Heart right ventricle (tissue), 16 donors: ENCODE data around the gene MAP2K5. TPM values are rescaled to one million over a fixed set of nuclear protein-coding genes. Genes with fewer than 3 reads are reported as not detected.

Experiments used
- ATAC-seq, 8 donors: fragments of 200-7000 bp; cut with Tn5 transposase; one replicate each; pipeline ENCODE4 v1.9.1; 2020; ENCODE audit warnings: mild to moderate bottlenecking in 8 of 8, moderate library complexity in 8 of 8, moderate number of reproducible peaks in 1 of 8
- DNase-seq, 2 donors: peaks; one replicate each; pipeline ENCODE4 v3.0.0-alpha.2; 2020
- H3K27ac ChIP-seq, 10 donors: fragments of 200-600 bp; sonication (generic) in 2 of 10; one replicate each; pipeline versions ENCODE4 v1.5.0 to v1.8.0; 2020 to 2022; ENCODE audit warnings: mild to moderate bottlenecking in 3 of 10
- H3K27me3 ChIP-seq, 7 donors: fragments of 200-600 bp; one replicate each; pipeline ENCODE4 v1.8.0; 2021 to 2022; ENCODE audit warnings: mild to moderate bottlenecking in 2 of 7
- H3K36me3 ChIP-seq, 9 donors: fragments of 200-600 bp; sonication (generic) in 1 of 9; one replicate each; pipeline versions ENCODE4 v1.5.0 to v1.8.0; 2020 to 2022; ENCODE audit warnings: mild to moderate bottlenecking in 2 of 9
- H3K4me1 ChIP-seq, 9 donors: fragments of 200-600 bp; sonication (generic) in 1 of 9; one replicate each; pipeline versions ENCODE4 v1.5.0 to v1.8.0; 2020 to 2022; ENCODE audit warnings: mild to moderate bottlenecking in 4 of 9
- H3K4me3 ChIP-seq, 10 donors: fragments of 200-600 bp; sonication (generic) in 2 of 10; one replicate each; pipeline versions ENCODE4 v1.5.0 to v1.8.0; 2020 to 2022; ENCODE audit warnings: mild to moderate bottlenecking in 7 of 10, moderate library complexity in 2 of 10
- H3K9me3 ChIP-seq, 11 donors: fragments of 200-600 bp in 10 of 11; sonication (generic) in 2 of 11; one replicate each; pipeline versions ENCODE4 v1.5.0 to v1.8.0; 2013 to 2022; ENCODE audit warnings: mild to moderate bottlenecking in 2 of 11, control low read depth in 1 of 11, moderate library complexity in 1 of 11
- WGBS, 2 donors: extraction: QIAGEN DNeasy Blood & Tissue Kit; methylation state at CpG; one replicate each; pipeline ENCODE4 v1.1.7; 2013; ENCODE audit warnings: inconsistent platforms in 1 of 2; 5-methylcytosine and 5-hydroxymethylcytosine counted together
- intact Hi-C, 10 donors: fragments of 100-400 bp; cut with DNase I; formaldehyde crosslinking; loops; one replicate each; pipeline versions ENCODE4 v1.11.1 to v1.14.2; 2022
- polyA plus RNA-seq, 2 donors: library from polyadenylated mRNA; stranded (reverse); fragments of 200-250 nt; gene quantifications; one replicate each; pipeline ENCODE4 v1.2.3, GENCODE V29; 2013
- total RNA-seq, 10 donors: library from RNA; stranded (reverse); fragmentation: NEBNext Ultra II Directional in 3 of 10; extraction: Animal tissue kit (Norgen Biotek cat#: 25700) in 3 of 10; gene quantifications; one replicate each; pipeline versions ENCODE4 v1.2.1 to v1.2.4, GENCODE V29; 2021 to 2023
- TF ChIP-seq, protein P1 (sequence below), 9 donors: fragments of 200-600 bp; sonication (generic) in 2 of 9; IDR thresholded peaks; one replicate each; pipeline versions ENCODE4 v1.5.0 to v1.8.0; 2021 to 2022; ENCODE audit warnings: antibody characterized with exemption in 9 of 9, mild to moderate bottlenecking in 5 of 9, moderate library complexity in 1 of 9
- donor health status: Arrhythmogenic right ventricular cardiomyopathy.
- donor health status: ischemic (EF 13 %, LVEDD 7.1; RV severe dilation, severe dysfunction).
- donor health status: healthy with polysubstance abuse.
- donor health status: DM: no; HTN: yes; CAD: no.
- donor health status: DM: no; HTN: no; CAD: no.
- donor health status: ischemic (EF 25% LVEDD 6.9; RV normal size, moderate dysfunction).
- donor health status: ischemic (EF 25% LVEDD 5.7; RV mildly dilated, moderate dysfunction).
- donor health status: healthy.
- donor health status: DM: yes; HTN: yes; CAD: no.
- donor health status: Ischemic cardiomyopathy.
- donor health status: ischemic (EF 35%, LVEDD 5.7; RV mildly dilated, moderate dysfunction).
- donor health status: nonischemic (EF 11% LVEDD 7.7; RV severe dilation, severe dysfunction).
- donor health status: DM: yes; HTN: yes; CAD: no.
- donor health status: PGD.
- donor health status: ischemic (EF 29% LVEDD 5.4; RV normal size, mild dysfunction).
- donor health status: nonischemic (EF 23%, LVEDD 6.1; RV moderate dilation, normal function).

Gene MAP2K5
- total and polyA plus RNA-seq, 12 donors: 7.7 to 34.3 (median 21.0) TPM

DNA sequence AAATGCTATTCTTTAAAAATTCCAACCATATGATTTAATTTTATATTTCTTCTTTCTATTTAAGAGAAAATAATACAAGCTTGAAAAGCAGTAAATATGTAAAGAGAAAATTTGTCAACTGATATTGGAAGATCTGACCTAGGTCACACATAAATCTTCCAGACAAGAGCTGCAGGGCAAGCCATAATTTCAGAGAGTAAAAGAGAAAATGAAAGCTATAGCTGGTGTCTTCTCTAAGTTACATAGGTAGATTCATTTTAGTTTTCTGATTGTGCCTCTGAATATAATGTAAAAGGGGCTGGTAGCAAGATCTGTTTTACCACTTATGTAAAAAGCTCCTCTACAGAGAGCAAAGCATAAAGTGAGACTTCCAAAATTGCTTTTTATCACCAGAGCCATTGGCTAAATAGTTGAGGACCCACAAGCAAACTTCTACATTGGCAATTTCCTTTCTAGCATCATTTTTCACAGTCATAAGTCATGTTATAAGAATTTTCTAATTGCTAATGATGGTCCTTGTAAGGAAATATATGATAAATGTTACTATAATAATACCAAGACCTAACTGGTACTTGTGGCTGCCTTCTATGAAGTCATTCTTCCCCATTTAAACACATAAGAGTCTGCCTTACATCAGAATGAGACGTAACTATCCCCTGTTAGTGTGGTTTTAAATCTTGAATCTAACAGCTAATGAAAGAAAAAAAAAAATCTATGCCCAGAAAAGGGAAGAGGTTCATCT lies 202.0 kb downstream of the MAP2K5 start:
- H3K9me3 ChIP-seq: no peaks in the 10 kb centered on the region
- TF ChIP-seq, protein P1, sequence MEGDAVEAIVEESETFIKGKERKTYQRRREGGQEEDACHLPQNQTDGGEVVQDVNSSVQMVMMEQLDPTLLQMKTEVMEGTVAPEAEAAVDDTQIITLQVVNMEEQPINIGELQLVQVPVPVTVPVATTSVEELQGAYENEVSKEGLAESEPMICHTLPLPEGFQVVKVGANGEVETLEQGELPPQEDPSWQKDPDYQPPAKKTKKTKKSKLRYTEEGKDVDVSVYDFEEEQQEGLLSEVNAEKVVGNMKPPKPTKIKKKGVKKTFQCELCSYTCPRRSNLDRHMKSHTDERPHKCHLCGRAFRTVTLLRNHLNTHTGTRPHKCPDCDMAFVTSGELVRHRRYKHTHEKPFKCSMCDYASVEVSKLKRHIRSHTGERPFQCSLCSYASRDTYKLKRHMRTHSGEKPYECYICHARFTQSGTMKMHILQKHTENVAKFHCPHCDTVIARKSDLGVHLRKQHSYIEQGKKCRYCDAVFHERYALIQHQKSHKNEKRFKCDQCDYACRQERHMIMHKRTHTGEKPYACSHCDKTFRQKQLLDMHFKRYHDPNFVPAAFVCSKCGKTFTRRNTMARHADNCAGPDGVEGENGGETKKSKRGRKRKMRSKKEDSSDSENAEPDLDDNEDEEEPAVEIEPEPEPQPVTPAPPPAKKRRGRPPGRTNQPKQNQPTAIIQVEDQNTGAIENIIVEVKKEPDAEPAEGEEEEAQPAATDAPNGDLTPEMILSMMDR (IDR thresholded peaks at IDR 0.05): no peak
- ATAC-seq: no peak
- peaks cover 0 to 30% (median 0%) of the 10 kb centered on the region in 9 donors for H3K4me1 ChIP-seq
- H3K36me3 ChIP-seq: peaks cover 0 to 12% (median 0%) of the 10 kb centered on the region in 9 donors
- no peak overlapping the region for H3K4me3 ChIP-seq
- DNase-seq: no peak
- intact Hi-C loops: no loop called here
- no peaks in the 10 kb centered on the region for H3K27me3 ChIP-seq
- no peak overlapping the region for H3K27ac ChIP-seq
- 79 to 93% methylated on average over 1 of the region's 1 CpG for WGBS, 2 donors

DNA sequence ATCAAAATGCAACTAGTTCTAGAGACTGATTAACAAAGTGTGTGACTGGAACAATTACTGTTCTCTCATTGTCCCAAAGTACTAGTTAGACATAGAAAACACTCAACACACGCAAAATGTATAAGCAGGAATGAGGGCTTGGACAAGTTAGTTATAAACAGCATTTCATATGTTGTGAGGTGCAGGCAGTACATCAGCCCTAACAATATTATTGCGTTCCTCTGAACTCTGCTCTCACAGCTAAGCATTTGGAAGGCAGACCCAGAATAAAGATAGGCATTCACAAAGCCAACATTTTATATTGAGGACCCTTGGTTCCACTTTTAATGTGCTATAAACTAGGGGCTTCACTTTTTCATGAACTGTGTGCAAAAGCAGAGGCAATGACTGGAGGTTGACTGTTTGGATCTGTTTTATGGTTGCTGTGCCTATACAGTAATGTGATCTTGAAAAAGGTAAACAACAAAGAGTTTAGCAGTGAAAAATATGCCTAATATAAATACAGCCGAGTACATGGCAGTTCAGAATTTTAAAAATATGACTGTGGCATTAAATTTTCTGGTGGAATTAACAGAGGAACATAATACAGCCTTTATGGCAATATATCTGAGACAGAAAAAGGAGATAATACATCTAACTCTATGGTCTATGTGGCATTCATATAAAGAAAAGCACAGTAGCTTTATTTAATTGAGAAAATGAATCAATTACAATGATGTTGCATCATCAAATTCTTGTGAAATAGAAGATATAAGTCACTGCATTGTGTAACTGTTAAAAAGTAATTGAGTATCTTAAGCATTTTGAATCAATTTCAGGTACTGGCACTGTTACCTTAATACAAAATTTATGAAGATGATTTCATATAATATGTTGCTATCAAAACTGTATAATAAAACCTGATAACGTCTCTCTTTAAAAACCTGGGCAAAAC lies 202.8 kb downstream of the MAP2K5 start:
- TF ChIP-seq, protein P1 (IDR thresholded peaks at IDR 0.05): no peak
- 93 to 95% methylated on average over 4 of the region's 4 CpGs for WGBS, 2 donors
- ATAC-seq (no peak), DNase-seq (no peak)
- no peaks in the 10 kb centered on the region for H3K9me3 ChIP-seq
- H3K36me3 ChIP-seq: peaks cover 0 to 12% (median 0%) of the 10 kb centered on the region in 9 donors
- peaks cover 0 to 30% (median 0%) of the 10 kb centered on the region in 9 donors for H3K4me1 ChIP-seq
- intact Hi-C loops: no loop called here
- no peaks in the 10 kb centered on the region for H3K27me3 ChIP-seq
- no peak overlapping the region for H3K4me3 ChIP-seq
- H3K27ac ChIP-seq: no peak overlapping the region

DNA sequence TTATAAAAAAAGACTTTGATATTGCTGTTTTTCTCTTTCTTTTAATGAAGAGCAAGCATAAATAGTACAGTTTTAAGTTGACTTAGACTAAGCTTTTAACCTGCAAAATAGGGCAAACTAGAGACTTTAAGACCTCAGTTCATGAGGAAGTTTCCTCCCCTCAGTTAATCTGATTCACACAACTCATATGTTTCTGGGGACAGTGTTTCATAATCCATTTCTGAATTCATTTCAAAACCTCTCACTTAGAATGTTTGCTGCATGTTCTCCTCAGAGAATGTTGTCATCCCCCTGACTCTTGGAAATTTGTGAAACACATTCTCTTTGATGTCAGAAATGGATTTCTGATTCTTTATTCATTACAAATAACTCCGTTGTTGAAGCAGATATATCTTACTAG lies 203.5 kb downstream of the MAP2K5 start:
- H3K4me3 ChIP-seq: no peak overlapping the region
- TF ChIP-seq, protein P1 (IDR thresholded peaks at IDR 0.05): no peak
- WGBS, 2 donors: 64 to 75% methylated on average over 1 of the region's 1 CpG
- intact Hi-C loops: no loop called here
- H3K4me1 ChIP-seq: peaks cover 0 to 30% (median 0%) of the 10 kb centered on the region in 9 donors
- H3K27ac ChIP-seq: no peak overlapping the region
- H3K36me3 ChIP-seq: peaks cover 0 to 12% (median 0%) of the 10 kb centered on the region in 9 donors
- H3K27me3 ChIP-seq: no peaks in the 10 kb centered on the region
- ATAC-seq (peak in 1 of 8 donors; percentile 58), DNase-seq (no peak)
- no peaks in the 10 kb centered on the region for H3K9me3 ChIP-seq

DNA sequence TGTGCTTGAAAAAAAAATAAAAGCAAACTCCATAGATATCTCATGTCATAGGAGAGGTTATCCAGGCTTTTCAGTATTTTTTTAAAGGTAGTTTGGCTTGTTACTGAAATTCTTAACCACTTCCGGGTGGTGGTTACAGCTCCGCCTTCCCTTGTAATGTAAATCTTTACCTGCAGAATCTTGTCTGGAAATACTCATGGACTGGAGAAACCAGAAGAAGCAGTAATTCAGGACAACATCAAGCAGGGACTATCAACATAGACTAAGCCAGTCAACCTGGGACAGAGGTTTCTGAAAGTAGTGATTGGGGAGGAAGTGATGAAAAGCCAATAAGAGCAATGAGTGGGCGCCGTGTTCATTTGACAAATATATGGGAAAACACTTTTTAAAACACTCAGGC lies 203.9 kb downstream of the MAP2K5 start:
- peaks cover 0 to 12% (median 0%) of the 10 kb centered on the region in 9 donors for H3K36me3 ChIP-seq
- no peak for DNase-seq
- 89 to 91% methylated on average over 4 of the region's 4 CpGs for WGBS, 2 donors
- H3K9me3 ChIP-seq: no peaks in the 10 kb centered on the region
- H3K27ac ChIP-seq: no peak overlapping the region
- H3K4me3 ChIP-seq: no peak overlapping the region
- TF ChIP-seq, protein P1 (IDR thresholded peaks at IDR 0.05): no peak
- H3K4me1 ChIP-seq: peaks cover 0 to 30% (median 0%) of the 10 kb centered on the region in 9 donors
- ATAC-seq: no peak
- H3K27me3 ChIP-seq: no peaks in the 10 kb centered on the region
- intact Hi-C loops: no loop called here
